NCI-H2029 treated with DMSO at 0.1 percent for 48 hours (cell line): ENCODE measurements around the gene CNPPD1.

Source experiments
- DNase-seq: peaks from one replicate; lab custom pipeline; 2025; lab: John Stamatoyannopoulos, UW

The CNPPD1 gene

GRCh38 chr2:219122202-219122980 lies 54.3 kb downstream of the CNPPD1 start:
- DNase-seq = no peak
